ENCODE data around the gene MYBPHL.

DNA sequence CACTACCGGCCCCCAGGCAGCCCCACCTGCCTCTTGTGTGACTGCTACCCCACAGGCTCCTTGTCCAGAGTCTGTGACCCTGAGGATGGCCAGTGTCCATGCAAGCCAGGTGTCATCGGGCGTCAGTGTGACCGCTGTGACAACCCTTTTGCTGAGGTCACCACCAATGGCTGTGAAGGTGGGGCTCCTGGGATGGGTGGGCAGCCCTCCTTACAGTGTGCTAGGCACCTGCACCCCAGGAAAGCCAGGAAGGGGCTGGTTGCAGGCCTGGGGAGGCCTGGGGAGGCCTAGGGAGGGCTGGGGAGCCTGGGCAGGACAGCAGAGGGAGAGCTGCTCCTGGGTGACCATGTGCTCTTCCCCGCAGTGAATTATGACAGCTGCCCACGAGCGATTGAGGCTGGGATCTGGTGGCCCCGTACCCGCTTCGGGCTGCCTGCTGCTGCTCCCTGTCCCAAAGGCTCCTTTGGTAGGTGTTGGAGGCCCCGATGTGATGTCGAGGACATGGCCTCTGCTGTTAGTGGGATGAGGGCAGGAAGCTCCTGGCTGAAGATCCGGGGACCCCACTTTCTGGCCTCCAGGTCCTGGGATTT lies 41.0 kb downstream of the MYBPHL start:
- TF ChIP-seq EP300 (IDR thresholded peaks at IDR 0.05) (no peak), POLR2A (IDR thresholded peaks at IDR 0.05) (no peak)
